Astrocyte of the cerebellum (primary cell): ENCODE measurements around the gene ESYT3.

Source experiments
- DNase-seq: peaks from one replicate; pipeline ENCODE4 v3.0.0-alpha.2; 2011; ENCODE audit warnings: low read depth
- H3K4me3 ChIP-seq: 2 replicates; pipeline ENCODE4 v1.5.1; 2011; ENCODE audit warnings: mild to moderate bottlenecking, low read depth, low read length, moderate library complexity
- in situ Hi-C: cut with HindIII; loops from 2 replicates; pipeline ENCODE4 v1.10.0; 2017; ENCODE audit warnings: low sequenced_read_pairs
- TF ChIP-seq, protein P1 (sequence below): IDR thresholded peaks from 2 replicates; pipeline ENCODE4 v1.5.1; 2012; ENCODE audit warnings: low read length, low read depth, moderate library complexity, mild to moderate bottlenecking; ENCODE audit errors: missing control alignments

ESYT3 gene

GRCh38 chr3:138458774-138459499 is 24.5 kb downstream of the ESYT3 start:
- TF ChIP-seq, protein P1, sequence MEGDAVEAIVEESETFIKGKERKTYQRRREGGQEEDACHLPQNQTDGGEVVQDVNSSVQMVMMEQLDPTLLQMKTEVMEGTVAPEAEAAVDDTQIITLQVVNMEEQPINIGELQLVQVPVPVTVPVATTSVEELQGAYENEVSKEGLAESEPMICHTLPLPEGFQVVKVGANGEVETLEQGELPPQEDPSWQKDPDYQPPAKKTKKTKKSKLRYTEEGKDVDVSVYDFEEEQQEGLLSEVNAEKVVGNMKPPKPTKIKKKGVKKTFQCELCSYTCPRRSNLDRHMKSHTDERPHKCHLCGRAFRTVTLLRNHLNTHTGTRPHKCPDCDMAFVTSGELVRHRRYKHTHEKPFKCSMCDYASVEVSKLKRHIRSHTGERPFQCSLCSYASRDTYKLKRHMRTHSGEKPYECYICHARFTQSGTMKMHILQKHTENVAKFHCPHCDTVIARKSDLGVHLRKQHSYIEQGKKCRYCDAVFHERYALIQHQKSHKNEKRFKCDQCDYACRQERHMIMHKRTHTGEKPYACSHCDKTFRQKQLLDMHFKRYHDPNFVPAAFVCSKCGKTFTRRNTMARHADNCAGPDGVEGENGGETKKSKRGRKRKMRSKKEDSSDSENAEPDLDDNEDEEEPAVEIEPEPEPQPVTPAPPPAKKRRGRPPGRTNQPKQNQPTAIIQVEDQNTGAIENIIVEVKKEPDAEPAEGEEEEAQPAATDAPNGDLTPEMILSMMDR = no peak
- no peak overlapping the region for H3K4me3 ChIP-seq
- DNase-seq = no peak
- in situ Hi-C loops = loop anchor here (25.0 kb wide), 1 partner anchor 453 kb away; no protein-coding TSS in a partner anchor

DNA sequence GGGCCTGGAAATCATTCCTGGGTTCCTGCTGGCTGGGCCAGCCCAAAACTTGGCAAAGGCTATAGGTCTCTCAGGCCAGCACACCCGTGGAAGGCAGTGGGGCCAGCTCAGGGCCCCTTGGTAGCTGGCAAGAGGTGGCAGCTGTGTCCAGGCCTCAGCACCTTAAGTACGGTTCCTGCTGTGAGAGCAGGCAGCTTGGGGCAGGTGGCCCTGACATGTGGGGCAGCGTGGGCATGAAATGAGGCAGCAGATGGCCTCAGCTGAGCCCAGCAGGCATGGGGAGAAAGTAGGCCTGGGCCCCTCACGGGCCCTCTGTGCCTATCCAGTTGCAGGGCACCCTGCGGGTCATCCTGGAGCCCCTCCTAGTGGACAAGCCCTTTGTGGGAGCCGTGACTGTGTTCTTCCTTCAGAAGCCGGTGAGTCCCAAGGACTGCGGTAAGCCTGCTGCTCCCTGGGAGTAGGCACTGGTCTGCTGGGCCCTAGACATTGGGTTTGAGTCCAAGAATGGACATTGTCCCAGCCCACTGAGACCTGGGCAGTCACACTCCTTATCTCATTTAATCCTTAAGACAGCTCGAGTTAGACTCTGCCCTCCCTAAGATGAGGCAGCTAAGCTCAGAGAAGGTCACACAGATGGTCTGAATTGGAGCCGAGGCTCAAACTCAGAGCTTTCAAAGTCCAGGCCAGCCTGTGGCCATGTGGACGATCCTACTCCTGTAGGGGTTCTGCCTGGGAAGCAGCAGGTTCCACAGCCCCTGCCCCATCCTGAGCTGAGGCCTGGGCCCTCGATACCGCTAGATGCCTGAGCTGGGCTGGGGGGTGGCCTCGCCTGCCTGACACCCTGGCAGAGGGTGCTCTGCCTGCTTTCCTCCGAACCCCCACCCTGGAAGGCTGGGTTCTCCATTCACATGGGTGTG is 25.5 kb downstream of the ESYT3 start:
- DNase-seq = no peak
- in situ Hi-C loops = loop anchor here (25.0 kb wide), 1 partner anchor 452 kb away; no protein-coding TSS in a partner anchor
- TF ChIP-seq, protein P1 = no peak

GRCh38 chr3:138460536-138461205 is 26.3 kb downstream of the ESYT3 start:
- H3K4me3 ChIP-seq = no peak overlapping the region
- no peak for DNase-seq
- in situ Hi-C loops = loop anchor here (25.0 kb wide), 1 partner anchor 452 kb away; no protein-coding TSS in a partner anchor
- TF ChIP-seq, protein P1 = no peak

More for the DNA sequence above, 25.5 kb downstream of the ESYT3 start:
- no peak overlapping the region for H3K4me3 ChIP-seq

- H3K4me3 ChIP-seq = no peak overlapping the region
- TF ChIP-seq, protein P1 = no peak
- no peak for DNase-seq
- in situ Hi-C loops = loop anchor here (25.0 kb wide), 1 partner anchor 451 kb away; no protein-coding TSS in a partner anchor
Measured at GRCh38 chr3:138461246-138461645, 26.8 kb downstream of the ESYT3 start.

- DNase-seq = no peak
- in situ Hi-C loops = loop anchor here (25.0 kb wide), 1 partner anchor 450 kb away; no protein-coding TSS in a partner anchor
- TF ChIP-seq, protein P1 = no peak
- no peak overlapping the region for H3K4me3 ChIP-seq
Measured at GRCh38 chr3:138461896-138462295, 27.5 kb downstream of the ESYT3 start.
